Keratinocyte (primary cell): Measurements from ENCODE around the gene ARSB. TPM values are rescaled to one million over a fixed set of nuclear protein-coding genes. Genes with fewer than 3 reads are reported as not detected.

Experiments used
- DNase-seq: peaks from one replicate; pipeline ENCODE4 v3.0.0-alpha.2; 2011; ENCODE audit warnings: low read depth, missing footprints, low spot score
- FAIRE-seq: peaks from 2 replicates; lab custom pipeline; 2011; peaks lifted over from hg19 to GRCh38; lab: Jason Lieb, UNC
- H2AFZ ChIP-seq: 2 replicates; pipeline ENCODE4 v1.6.0; 2012; ENCODE audit warnings: low read length, control low read depth, inconsistent platforms; ENCODE audit not compliant: control insufficient read depth
- H3K27ac ChIP-seq: 2 replicates; pipeline ENCODE4 v1.5.1; 2011; ENCODE audit warnings: low read length; ENCODE audit not compliant: control insufficient read depth, insufficient read depth
- H3K27me3 ChIP-seq: 3 replicates; pipeline ENCODE4 v1.6.0; 2011; ENCODE audit warnings: low read length; ENCODE audit not compliant: control insufficient read depth, insufficient read depth; ENCODE audit errors: extremely low read depth
- H3K36me3 ChIP-seq, 2 experiments: 2 replicates in 1 of 2; 3 replicates in 1 of 2; pipeline ENCODE4 v1.5.1; 2011; ENCODE audit warnings: low read length in 2 of 2, mild to moderate bottlenecking in 1 of 2; ENCODE audit not compliant: control insufficient read depth in 2 of 2, insufficient read depth in 2 of 2; ENCODE audit errors: extremely low read depth in 1 of 2
- H3K4me1 ChIP-seq: 3 replicates; pipeline ENCODE4 v1.5.1; 2011; ENCODE audit warnings: low read length; ENCODE audit not compliant: control insufficient read depth, insufficient read depth; ENCODE audit errors: extremely low read depth
- H3K4me2 ChIP-seq: 3 replicates; pipeline ENCODE4 v1.6.0; 2011; ENCODE audit warnings: low read depth, low read length; ENCODE audit not compliant: control insufficient read depth, insufficient read depth; ENCODE audit errors: extremely low read depth
- H3K4me3 ChIP-seq, 3 experiments: fragments of 200-600 bp in 1 of 3; sonication (generic) in 1 of 3; 2 replicates in 2 of 3; 3 replicates in 1 of 3; pipeline ENCODE4 v1.5.1; 2011 to 2016; ENCODE audit warnings: low read length in 3 of 3, mild to moderate bottlenecking in 3 of 3, control low read depth in 2 of 3, inconsistent platforms in 1 of 3, low read depth in 1 of 3, mixed read lengths in 1 of 3, mixed run types in 1 of 3, moderate library complexity in 1 of 3; ENCODE audit not compliant: control insufficient read depth in 2 of 3, insufficient read depth in 2 of 3; ENCODE audit errors: extremely low read depth in 1 of 3
- H3K79me2 ChIP-seq: 2 replicates; pipeline ENCODE4 v1.6.0; 2012; ENCODE audit warnings: low read length; ENCODE audit not compliant: control insufficient read depth, insufficient read depth
- H3K9ac ChIP-seq: 3 replicates; pipeline ENCODE4 v1.6.0; 2011; ENCODE audit warnings: low read length; ENCODE audit not compliant: control insufficient read depth, insufficient read depth; ENCODE audit errors: extremely low read depth
- H3K9me1 ChIP-seq: 3 replicates; pipeline ENCODE4 v1.6.0; 2011; ENCODE audit warnings: low read length; ENCODE audit not compliant: control insufficient read depth, insufficient read depth; ENCODE audit errors: extremely low read depth
- H3K9me3 ChIP-seq: 2 replicates; pipeline ENCODE4 v1.5.1; 2012; ENCODE audit warnings: low read depth, low read length; ENCODE audit not compliant: control insufficient read depth
- H4K20me1 ChIP-seq: 3 replicates; pipeline ENCODE4 v1.6.0; 2011; ENCODE audit warnings: low read length; ENCODE audit not compliant: control insufficient read depth, insufficient read depth; ENCODE audit errors: extremely low read depth
- CTCF ChIP-seq, 3 experiments: IDR thresholded peaks in 1 of 3; conservative IDR thresholded peaks in 1 of 3; optimal IDR thresholded peaks in 1 of 3; 2 replicates in 2 of 3; 3 replicates in 1 of 3; pipeline versions ENCODE3 to v1.5.1; 2011; ENCODE audit warnings: low read length in 3 of 3, mild to moderate bottlenecking in 3 of 3, moderate library complexity in 2 of 3, control low read depth in 1 of 3, inconsistent platforms in 1 of 3; ENCODE audit not compliant: insufficient read depth in 2 of 3; ENCODE audit errors: extremely low read depth in 1 of 3
- EZH2 ChIP-seq: IDR thresholded peaks from one replicate; pipeline ENCODE4 v1.6.1; 2012; ENCODE audit warnings: inconsistent platforms, mild to moderate bottlenecking, low read length, moderate library complexity
- dilution Hi-C: fragments of 300-500 bp; cut with MboI; formaldehyde crosslinking; loops from one replicate; pipeline ENCODE4 v1.7.0; 2020; ENCODE audit warnings: low sequenced_read_pairs; ENCODE audit not compliant: extremely low pct_ligation_motif_present
- polyA plus RNA-seq, 5 experiments: library from polyadenylated mRNA; depleted of rRNA in 3 of 5; stranded (reverse) in 3 of 5; stranded (forward) in 1 of 5; unstranded in 1 of 5; fragments of >200 nt; gene quantifications; 1 replicate in 1 of 5; 2 replicates in 3 of 5; 3 replicates in 1 of 5; pipeline versions ENCODE4 v1.2.1 to v1.2.3, GENCODE V29; 2011 to 2012; ENCODE audit warnings: missing spikeins in 2 of 5, low read depth in 1 of 5, low replicate concordance in 1 of 5

Gene ARSB
- polyA plus RNA-seq, 1 donor (not counting 4 experiments of a cell fraction or from before 2014, with no cell fraction given): 4.5 TPM

- Histone ChIP-seq H3K4me3 (no peak overlapping the region), H3K9me1 (no peaks in the 10 kb centered on the region), H3K36me3 (no peaks in the 10 kb centered on the region), H3K27ac (no peak overlapping the region), H3K4me2 (no peak overlapping the region), H3K79me2 (no peaks in the 10 kb centered on the region), H4K20me1 (no peaks in the 10 kb centered on the region), H3K9ac (no peak overlapping the region), H2AFZ (no peak overlapping the region), H3K4me1 (no peaks in the 10 kb centered on the region), H3K9me3 (no peaks in the 10 kb centered on the region), H3K27me3 (no peaks in the 10 kb centered on the region)
- DNase-seq (no peak), FAIRE-seq (no peak)
- TF ChIP-seq EZH2 (no peak), CTCF (optimal IDR thresholded peaks at IDR 0.05 in 1 of 3, IDR thresholded peaks at IDR 0.05 in 1 of 3, conservative IDR thresholded peaks at IDR 0.05 in 1 of 3; ENCODE audit: extremely low read depth in 1 of 3, insufficient read depth in 2 of 3, low read length in 3 of 3) (no peak)
- dilution Hi-C loops: no loop called here
Measured at GRCh38 chr5:78811866-78812265, 173.2 kb downstream of the ARSB start.

GRCh38 chr5:78811121-78811817, 173.8 kb downstream of the ARSB start:
- H3K4me3 ChIP-seq: no peak overlapping the region
- H3K9me1 ChIP-seq: no peaks in the 10 kb centered on the region
- H3K9ac ChIP-seq: no peak overlapping the region
- no peaks in the 10 kb centered on the region for H3K36me3 ChIP-seq
- H3K9me3 ChIP-seq: no peaks in the 10 kb centered on the region
- dilution Hi-C loops: no loop called here
- FAIRE-seq (no peak), DNase-seq (no peak)
- peaks cover 3% of the 10 kb centered on the region for H3K4me1 ChIP-seq
- H3K79me2 ChIP-seq: no peaks in the 10 kb centered on the region
- H3K27me3 ChIP-seq: no peaks in the 10 kb centered on the region
- TF ChIP-seq EZH2: no peak
- TF ChIP-seq CTCF (optimal IDR thresholded peaks at IDR 0.05 in 1 of 3, IDR thresholded peaks at IDR 0.05 in 1 of 3, conservative IDR thresholded peaks at IDR 0.05 in 1 of 3; ENCODE audit: extremely low read depth in 1 of 3, insufficient read depth in 2 of 3, low read length in 3 of 3): no peak
- no peak overlapping the region for H3K27ac ChIP-seq
- H3K4me2 ChIP-seq: no peak overlapping the region
- no peak overlapping the region for H2AFZ ChIP-seq
- no peaks in the 10 kb centered on the region for H4K20me1 ChIP-seq
